Measurements from ENCODE around the gene ERVMER34-1. TPM values are rescaled to one million over a fixed set of nuclear protein-coding genes. Genes with fewer than 3 reads are reported as not detected.

ERVMER34-1 gene, protein sequence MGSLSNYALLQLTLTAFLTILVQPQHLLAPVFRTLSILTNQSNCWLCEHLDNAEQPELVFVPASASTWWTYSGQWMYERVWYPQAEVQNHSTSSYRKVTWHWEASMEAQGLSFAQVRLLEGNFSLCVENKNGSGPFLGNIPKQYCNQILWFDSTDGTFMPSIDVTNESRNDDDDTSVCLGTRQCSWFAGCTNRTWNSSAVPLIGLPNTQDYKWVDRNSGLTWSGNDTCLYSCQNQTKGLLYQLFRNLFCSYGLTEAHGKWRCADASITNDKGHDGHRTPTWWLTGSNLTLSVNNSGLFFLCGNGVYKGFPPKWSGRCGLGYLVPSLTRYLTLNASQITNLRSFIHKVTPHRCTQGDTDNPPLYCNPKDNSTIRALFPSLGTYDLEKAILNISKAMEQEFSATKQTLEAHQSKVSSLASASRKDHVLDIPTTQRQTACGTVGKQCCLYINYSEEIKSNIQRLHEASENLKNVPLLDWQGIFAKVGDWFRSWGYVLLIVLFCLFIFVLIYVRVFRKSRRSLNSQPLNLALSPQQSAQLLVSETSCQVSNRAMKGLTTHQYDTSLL
- polyA plus RNA-seq (2011; rRNA removed): 0.20 and 0.26 TPM in 2 replicates
- polyA minus RNA-seq (2011; rRNA and poly(A)+ RNA removed): 0.18 and 0.35 TPM in 2 replicates

DNA sequence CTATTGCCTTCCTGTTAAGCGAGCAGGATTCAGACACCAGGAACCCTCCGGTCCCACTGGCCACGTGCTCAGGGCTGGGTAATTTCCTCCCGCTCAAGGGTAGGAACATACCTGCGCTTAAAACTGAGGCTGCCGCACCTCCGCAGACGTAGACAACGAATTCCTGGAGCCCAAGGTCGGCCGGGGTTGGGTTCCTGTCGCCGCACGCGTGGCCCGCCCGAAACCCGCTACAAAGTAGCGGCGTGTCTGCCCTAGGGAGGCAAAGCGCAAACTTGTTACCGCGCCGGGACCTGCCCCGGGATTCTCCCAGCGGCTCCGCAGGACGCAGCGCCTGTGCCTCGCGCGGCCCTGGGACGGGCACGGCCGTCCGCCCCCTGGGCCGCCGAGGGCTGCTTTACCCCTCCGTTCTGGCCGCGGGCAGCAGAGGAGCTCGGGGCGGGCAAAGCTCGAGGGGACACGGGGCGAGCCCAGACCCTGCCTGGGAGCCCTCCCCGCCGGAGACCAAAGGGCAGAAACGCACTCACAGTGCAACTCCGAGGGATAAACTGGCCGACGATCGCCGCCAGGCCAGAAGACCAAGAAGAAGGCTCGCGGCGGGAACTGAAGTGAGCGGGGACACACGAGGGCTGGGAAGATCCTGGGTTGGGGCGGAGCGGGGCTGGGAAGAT is at the start of gene ERVMER34-1:
ERVMER34-1 (minus strand) TSS at position 607 of the 668 bp plus-strand sequence. CDS start 5,905 bp downstream, outside the sequence.
- TF ChIP-seq, protein P1, sequence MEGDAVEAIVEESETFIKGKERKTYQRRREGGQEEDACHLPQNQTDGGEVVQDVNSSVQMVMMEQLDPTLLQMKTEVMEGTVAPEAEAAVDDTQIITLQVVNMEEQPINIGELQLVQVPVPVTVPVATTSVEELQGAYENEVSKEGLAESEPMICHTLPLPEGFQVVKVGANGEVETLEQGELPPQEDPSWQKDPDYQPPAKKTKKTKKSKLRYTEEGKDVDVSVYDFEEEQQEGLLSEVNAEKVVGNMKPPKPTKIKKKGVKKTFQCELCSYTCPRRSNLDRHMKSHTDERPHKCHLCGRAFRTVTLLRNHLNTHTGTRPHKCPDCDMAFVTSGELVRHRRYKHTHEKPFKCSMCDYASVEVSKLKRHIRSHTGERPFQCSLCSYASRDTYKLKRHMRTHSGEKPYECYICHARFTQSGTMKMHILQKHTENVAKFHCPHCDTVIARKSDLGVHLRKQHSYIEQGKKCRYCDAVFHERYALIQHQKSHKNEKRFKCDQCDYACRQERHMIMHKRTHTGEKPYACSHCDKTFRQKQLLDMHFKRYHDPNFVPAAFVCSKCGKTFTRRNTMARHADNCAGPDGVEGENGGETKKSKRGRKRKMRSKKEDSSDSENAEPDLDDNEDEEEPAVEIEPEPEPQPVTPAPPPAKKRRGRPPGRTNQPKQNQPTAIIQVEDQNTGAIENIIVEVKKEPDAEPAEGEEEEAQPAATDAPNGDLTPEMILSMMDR (IDR thresholded peaks at IDR 0.05; ENCODE audit: low read depth, low read length): no peak
- no peak for DNase-seq (ENCODE audit: low read depth, low spot score)
- CTCF ChIA-PET: no interaction called here
- Histone ChIP-seq H3K27ac (ENCODE audit: low read depth, low read length) (no peak within 1 kb of the TSS), H3K4me3 (ENCODE audit: low read depth, low read length) (peak within 1 kb of the TSS; percentile 59), H3K27me3 (ENCODE audit: control insufficient read depth, insufficient read depth, low read length) (peaks cover 16% of the 10 kb centered on the region), H3K9me3 (ENCODE audit: control insufficient read depth, insufficient read depth, low read length) (peaks cover 8% of the 10 kb centered on the region; the same call in 1 of the 2 replicates)
- POLR2A ChIA-PET: interaction anchor here (1.1 kb wide), 1 partner anchor 29 kb away, joined by 3 read pairs; no protein-coding TSS in a partner anchor

DNA sequence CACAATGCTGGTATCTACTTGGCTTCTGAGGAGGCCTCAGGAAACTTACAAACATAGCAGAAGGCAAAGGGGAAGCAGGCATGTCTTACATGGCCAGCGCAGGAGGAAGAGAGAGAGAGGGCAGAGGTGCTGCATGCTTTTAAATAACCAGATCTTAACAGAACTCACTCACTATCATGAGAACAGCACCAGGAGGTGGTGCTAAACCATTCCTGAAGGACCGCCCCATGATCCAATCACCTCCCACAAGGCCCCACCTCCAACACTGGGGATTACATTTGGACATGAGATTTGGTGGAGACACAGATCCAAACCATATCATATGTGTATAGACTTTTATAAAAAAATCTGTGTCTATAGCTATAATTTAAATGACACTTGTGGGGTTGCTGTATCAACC is 48.6 kb upstream of the ERVMER34-1 start:
- H3K27ac ChIP-seq (ENCODE audit: low read depth, low read length): no peak overlapping the region
- peaks cover 10% of the 10 kb centered on the region for H3K27me3 ChIP-seq (ENCODE audit: control insufficient read depth, insufficient read depth, low read length)
- POLR2A ChIA-PET: no interaction called here
- H3K9me3 ChIP-seq (ENCODE audit: control insufficient read depth, insufficient read depth, low read length): no peaks in the 10 kb centered on the region
- CTCF ChIA-PET: interaction anchor here (1.2 kb wide), 2 partner anchors 182 kb away, joined by 3 read pairs; no protein-coding TSS in a partner anchor
- no peak overlapping the region for H3K4me3 ChIP-seq (ENCODE audit: low read depth, low read length)
- TF ChIP-seq, protein P1 (IDR thresholded peaks at IDR 0.05; ENCODE audit: low read depth, low read length): no peak
- no peak for DNase-seq (ENCODE audit: low read depth, low spot score)

DNA sequence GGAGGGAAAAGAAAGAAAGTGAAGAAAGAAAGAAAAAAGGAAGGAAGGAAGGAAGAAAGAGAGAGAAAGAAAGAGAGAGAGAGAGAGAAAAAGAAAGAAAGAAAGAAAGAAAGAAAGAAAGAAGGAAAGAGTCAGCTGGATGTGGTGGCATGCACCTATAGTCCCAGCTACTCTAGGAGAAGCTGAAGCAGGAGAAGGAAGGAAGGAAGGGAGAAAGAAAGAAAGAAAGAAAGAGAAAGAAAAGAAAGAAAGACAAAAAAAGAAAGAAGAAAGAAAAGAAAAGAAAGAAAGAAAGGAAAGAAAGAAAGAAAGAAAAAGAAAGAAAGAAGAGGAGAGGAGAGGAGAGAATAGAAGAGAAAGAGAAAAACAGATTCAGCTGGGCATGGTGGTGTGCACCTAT is 44.3 kb upstream of the ERVMER34-1 start:
- no peak overlapping the region for H3K4me3 ChIP-seq (ENCODE audit: low read depth, low read length)
- no peaks in the 10 kb centered on the region for H3K9me3 ChIP-seq (ENCODE audit: control insufficient read depth, insufficient read depth, low read length)
- TF ChIP-seq, protein P1 (IDR thresholded peaks at IDR 0.05; ENCODE audit: low read depth, low read length): no peak
- no peaks in the 10 kb centered on the region for H3K27me3 ChIP-seq (ENCODE audit: control insufficient read depth, insufficient read depth, low read length)
- no peak for DNase-seq (ENCODE audit: low read depth, low spot score)
- H3K27ac ChIP-seq (ENCODE audit: low read depth, low read length): no peak overlapping the region
- CTCF ChIA-PET: interaction anchor here (1.0 kb wide), 1 partner anchor 250 kb away, joined by 4 read pairs; no protein-coding TSS in a partner anchor
- POLR2A ChIA-PET: no interaction called here

DNA sequence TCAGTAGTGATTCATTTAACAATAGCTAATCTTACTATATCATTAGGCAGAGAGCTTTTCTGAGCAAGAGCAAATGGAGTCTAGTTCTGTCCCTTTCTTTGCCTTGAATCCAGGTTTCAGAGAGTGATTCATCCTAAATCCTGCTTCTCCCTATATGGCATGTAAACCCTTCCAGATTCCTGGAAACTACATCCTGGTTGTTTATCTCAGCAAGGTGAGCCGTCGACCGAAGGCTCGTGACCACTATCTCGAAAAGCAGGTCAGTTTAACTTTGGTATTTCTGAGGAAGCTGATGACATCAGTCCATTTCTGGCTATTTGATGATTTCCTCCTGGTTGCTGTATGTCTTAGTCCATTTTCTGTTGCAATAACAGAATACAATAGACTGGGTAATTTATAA is 40.7 kb upstream of the ERVMER34-1 start:
- no peak for DNase-seq (ENCODE audit: low read depth, low spot score)
- H3K27ac ChIP-seq (ENCODE audit: low read depth, low read length): no peak overlapping the region
- ChIA-PET CTCF (no interaction called here), POLR2A (no interaction called here)
- H3K4me3 ChIP-seq (ENCODE audit: low read depth, low read length): no peak overlapping the region
- TF ChIP-seq, protein P1 (IDR thresholded peaks at IDR 0.05; ENCODE audit: low read depth, low read length): no peak
- H3K9me3 ChIP-seq (ENCODE audit: control insufficient read depth, insufficient read depth, low read length): no peaks in the 10 kb centered on the region
- no peaks in the 10 kb centered on the region for H3K27me3 ChIP-seq (ENCODE audit: control insufficient read depth, insufficient read depth, low read length)

All from AG04450 (cell line).